CD4-positive, alpha-beta memory T cell (primary cell): ENCODE measurements around the gene PTHLH. TPM values are rescaled to one million over a fixed set of nuclear protein-coding genes. Genes with fewer than 3 reads are reported as not detected.
A peak's percentile ranks its signal among the peaks of the same experiment; 100 is the strongest.

Experiments used
- CTCF ChIA-PET: fragments of 350-600 bp; sonication (Branson Sonifier 250); formaldehyde crosslinking; loops from one replicate; lab custom pipeline; 2021; ENCODE audit warnings: inconsistent platforms; ENCODE audit not compliant: partially characterized antibody; lab: Charles Lee
- POLR2A ChIA-PET: fragments of 350-600 bp; sonication (Branson Sonifier 250); formaldehyde crosslinking; loops from one replicate; lab custom pipeline; 2021; ENCODE audit not compliant: partially characterized antibody; lab: Charles Lee
- DNase-seq, 5 donors: peaks; one replicate each; pipeline versions ENCODE4 v3.0.0 to v3.0.0-alpha.2; 2020 to 2022; ENCODE audit warnings: mixed read lengths in 1 of 5
- H3K27ac ChIP-seq: one replicate; pipeline ENCODE4 v1.7.0; 2013; ENCODE audit warnings: low read depth, low read length
- H3K27me3 ChIP-seq: 2 replicates; pipeline ENCODE4 v1.7.0; 2013; ENCODE audit warnings: mild to moderate bottlenecking, low read length, moderate library complexity; ENCODE audit not compliant: insufficient read depth
- H3K36me3 ChIP-seq: 2 replicates; pipeline ENCODE4 v1.7.0; 2013; ENCODE audit warnings: mild to moderate bottlenecking, low read length, moderate library complexity; ENCODE audit not compliant: insufficient read depth
- H3K4me1 ChIP-seq: 2 replicates; pipeline ENCODE4 v1.7.0; 2013; ENCODE audit warnings: mild to moderate bottlenecking, low read length, moderate library complexity; ENCODE audit not compliant: insufficient read depth
- H3K4me3 ChIP-seq, 2 donors: one replicate each; pipeline ENCODE4 v1.7.0; 2013; ENCODE audit warnings: low read length in 2 of 2, mild to moderate bottlenecking in 1 of 2
- H3K9me3 ChIP-seq, 2 donors: one replicate each; pipeline ENCODE4 v1.7.0; 2013; ENCODE audit warnings: low read length in 2 of 2, control low read depth in 1 of 2; ENCODE audit not compliant: control insufficient read depth in 1 of 2
- H3K27ac Mint-ChIP-seq, 7 donors: one replicate each; pipeline ENCODE4 v1.8.0; 2020 to 2021; ENCODE audit warnings: mixed read lengths in 7 of 7, mild to moderate bottlenecking in 6 of 7, inconsistent platforms in 3 of 7, moderate library complexity in 3 of 7
- H3K27me3 Mint-ChIP-seq, 2 donors: one replicate each; pipeline ENCODE4 v1.8.0; 2020 to 2021; ENCODE audit warnings: mixed read lengths in 2 of 2
- H3K36me3 Mint-ChIP-seq, 2 donors: one replicate each; pipeline ENCODE4 v1.8.0; 2020 to 2021; ENCODE audit warnings: mixed read lengths in 2 of 2, inconsistent platforms in 1 of 2, mild to moderate bottlenecking in 1 of 2
- H3K4me1 Mint-ChIP-seq, 4 donors: one replicate each; pipeline ENCODE4 v1.8.0; 2020 to 2021; ENCODE audit warnings: mixed read lengths in 4 of 4, mild to moderate bottlenecking in 1 of 4
- H3K4me3 Mint-ChIP-seq, 8 donors: one replicate each; pipeline ENCODE4 v1.8.0; 2020 to 2021; ENCODE audit warnings: mixed read lengths in 8 of 8, mild to moderate bottlenecking in 7 of 8, moderate library complexity in 6 of 8, inconsistent platforms in 3 of 8
- H3K9me3 Mint-ChIP-seq, 8 donors: one replicate each; pipeline ENCODE4 v1.8.0; 2020 to 2021; ENCODE audit warnings: mixed read lengths in 8 of 8, mild to moderate bottlenecking in 5 of 8, inconsistent platforms in 3 of 8, moderate library complexity in 1 of 8
- intact Hi-C: fragments of 100-400 bp; cut with micrococcal nuclease; formaldehyde crosslinking; loops from one replicate; pipeline ENCODE4 v1.15.1; 2023
- polyA plus RNA-seq, 2 donors: library from polyadenylated mRNA; unstranded; fragments of 300-500 nt; fragmentation: Illumina TruSeq; gene quantifications; one replicate each; pipeline ENCODE4 v1.2.3, GENCODE V29; 2021
- total RNA-seq, 2 experiments: library from RNA; stranded (reverse); gene quantifications; one replicate each; pipeline ENCODE4 v1.2.3, GENCODE V29; 2021

The PTHLH gene
- total and polyA plus RNA-seq, 4 experiments from 2014 or later, result not detected

DNA sequence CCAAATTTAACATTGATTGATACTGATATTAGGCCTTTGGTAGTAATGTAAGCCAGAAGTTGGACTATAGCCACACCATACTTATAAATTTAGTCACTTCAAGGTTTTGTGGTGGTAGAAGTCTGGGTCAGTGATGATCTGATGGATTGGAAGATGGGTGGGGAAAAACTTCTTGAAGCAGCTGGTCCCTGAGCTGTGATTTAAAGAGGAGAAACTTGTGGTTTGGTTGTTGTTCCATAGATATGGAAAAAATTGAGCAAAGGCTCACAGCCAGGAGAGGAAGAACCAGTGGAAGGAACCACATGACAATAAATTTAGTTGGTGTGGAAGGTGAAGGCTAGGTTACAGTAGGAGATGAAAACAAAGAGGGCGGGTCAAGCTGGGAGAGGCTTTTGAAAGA is 26.1 kb downstream of the PTHLH start:
- Mint-ChIP-seq H3K36me3 (no peaks in the 10 kb centered on the region), H3K4me1 (no peaks in the 10 kb centered on the region), H3K27ac (no peak overlapping the region), H3K4me3 (no peak overlapping the region), H3K27me3 (peaks cover 2 to 3% of the 10 kb centered on the region in 2 donors), H3K9me3 (no peaks in the 10 kb centered on the region)
- POLR2A ChIA-PET, result no interaction called here
- no peaks in the 10 kb centered on the region for H3K27me3 ChIP-seq
- CTCF ChIA-PET, result interaction anchor here (1.1 to 2.7 kb wide), 4 partner anchors 8 to 210 kb away, joined by 3 to 8 read pairs (median 6); no protein-coding TSS in a partner anchor
- no peaks in the 10 kb centered on the region for H3K36me3 ChIP-seq
- intact Hi-C loops, result no loop called here
- no peak for DNase-seq
- no peaks in the 10 kb centered on the region for H3K4me1 ChIP-seq
- no peak overlapping the region for H3K27ac ChIP-seq
- no peaks in the 10 kb centered on the region for H3K9me3 ChIP-seq
- H3K4me3 ChIP-seq, result no peak overlapping the region

GRCh38 chr12:27940756-27941402 is 31.7 kb downstream of the PTHLH start:
- Histone ChIP-seq H3K9me3 (no peaks in the 10 kb centered on the region), H3K27me3 (no peaks in the 10 kb centered on the region), H3K36me3 (no peaks in the 10 kb centered on the region), H3K27ac (no peak overlapping the region), H3K4me3 (no peak overlapping the region), H3K4me1 (no peaks in the 10 kb centered on the region)
- Mint-ChIP-seq H3K36me3 (no peaks in the 10 kb centered on the region), H3K4me3 (no peak overlapping the region), H3K4me1 (peaks cover 0 to 2% (median 0%) of the 10 kb centered on the region in 4 donors), H3K27me3 (peaks cover 3 to 4% of the 10 kb centered on the region in 2 donors), H3K27ac (no peak overlapping the region), H3K9me3 (no peaks in the 10 kb centered on the region)
- DNase-seq, result peak; percentile 54 to 64 (median 55)
- intact Hi-C loops, result loop anchor here (1.0 kb wide), 1 partner anchor 119 kb away; no protein-coding TSS in a partner anchor
- ChIA-PET CTCF (interaction anchor here (0.7 to 4.4 kb wide), 12 partner anchors 9 to 207 kb away, joined by 3 to 33 read pairs (median 4); no protein-coding TSS in a partner anchor), POLR2A (no interaction called here)

GRCh38 chr12:27940245-27940644 is 32.3 kb downstream of the PTHLH start:
- CTCF ChIA-PET, result interaction anchor here (0.7 to 4.4 kb wide), 10 partner anchors 9 to 207 kb away, joined by 3 to 33 read pairs (median 7); no protein-coding TSS in a partner anchor
- POLR2A ChIA-PET, result no interaction called here

DNA sequence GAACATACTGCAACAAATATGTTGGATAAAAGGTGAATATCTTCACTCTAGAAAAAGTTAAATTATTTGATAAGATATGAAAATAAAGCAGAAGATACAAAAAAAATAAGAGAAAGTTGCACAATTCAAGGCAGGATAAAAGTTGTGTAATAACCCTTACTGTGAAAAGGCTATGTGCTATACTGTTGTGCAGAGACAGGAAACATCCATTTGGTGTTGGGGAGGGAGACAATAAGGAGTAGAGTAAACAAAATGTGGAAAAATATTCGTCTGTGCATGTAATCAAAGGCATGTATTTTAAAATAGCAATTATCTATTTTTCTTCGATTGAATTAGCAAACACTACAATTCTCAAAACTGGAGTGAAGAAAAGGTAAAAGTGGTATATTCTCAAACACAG is 34.8 kb downstream of the PTHLH start:
- no peak for DNase-seq
- H3K36me3 ChIP-seq, result no peaks in the 10 kb centered on the region
- Mint-ChIP-seq H3K27ac (no peak overlapping the region), H3K9me3 (no peaks in the 10 kb centered on the region), H3K4me3 (no peak overlapping the region), H3K4me1 (peaks cover 0 to 2% (median 0%) of the 10 kb centered on the region in 4 donors), H3K27me3 (peaks cover 0 to 2% of the 10 kb centered on the region in 2 donors), H3K36me3 (no peaks in the 10 kb centered on the region)
- H3K27ac ChIP-seq, result no peak overlapping the region
- intact Hi-C loops, result no loop called here
- POLR2A ChIA-PET, result no interaction called here
- no peak overlapping the region for H3K4me3 ChIP-seq
- no peaks in the 10 kb centered on the region for H3K4me1 ChIP-seq
- H3K9me3 ChIP-seq, result no peaks in the 10 kb centered on the region
- no peaks in the 10 kb centered on the region for H3K27me3 ChIP-seq
- CTCF ChIA-PET, result interaction anchor here (1.8 kb wide), 1 partner anchor 9 kb away, joined by 4 read pairs; no protein-coding TSS in a partner anchor

More at GRCh38 chr12:27940245-27940644, 32.3 kb downstream of the PTHLH start:
- Mint-ChIP-seq H3K4me1 (peaks cover 0 to 2% (median 0%) of the 10 kb centered on the region in 4 donors), H3K9me3 (no peaks in the 10 kb centered on the region), H3K36me3 (no peaks in the 10 kb centered on the region), H3K27ac (peak overlapping the region in 1 of 7 donors; percentile 51), H3K27me3 (peaks cover 3 to 4% of the 10 kb centered on the region in 2 donors), H3K4me3 (no peak overlapping the region)
- no peak overlapping the region for H3K4me3 ChIP-seq
- no peaks in the 10 kb centered on the region for H3K36me3 ChIP-seq
- H3K4me1 ChIP-seq, result no peaks in the 10 kb centered on the region
- intact Hi-C loops, result loop anchor here (1.0 kb wide), 1 partner anchor 118 kb away; no protein-coding TSS in a partner anchor
- no peak for DNase-seq
- no peaks in the 10 kb centered on the region for H3K27me3 ChIP-seq
- H3K9me3 ChIP-seq, result no peaks in the 10 kb centered on the region
- no peak overlapping the region for H3K27ac ChIP-seq

GRCh38 chr12:27936196-27936595 is 36.3 kb downstream of the PTHLH start:
- H3K4me3 ChIP-seq, result no peak overlapping the region
- Mint-ChIP-seq H3K27ac (no peak overlapping the region), H3K4me3 (no peak overlapping the region), H3K36me3 (no peaks in the 10 kb centered on the region), H3K9me3 (no peaks in the 10 kb centered on the region), H3K4me1 (peaks cover 0 to 2% (median 0%) of the 10 kb centered on the region in 4 donors), H3K27me3 (peaks cover 0 to 3% of the 10 kb centered on the region in 2 donors)
- no peak for DNase-seq
- CTCF ChIA-PET, result interaction anchor here (0.9 to 2.2 kb wide), 4 partner anchors 8 to 203 kb away, joined by 3 to 8 read pairs (median 4); no protein-coding TSS in a partner anchor
- no peaks in the 10 kb centered on the region for H3K36me3 ChIP-seq
- no peaks in the 10 kb centered on the region for H3K9me3 ChIP-seq
- H3K27ac ChIP-seq, result no peak overlapping the region
- intact Hi-C loops, result no loop called here
- POLR2A ChIA-PET, result no interaction called here
- H3K4me1 ChIP-seq, result no peaks in the 10 kb centered on the region
- no peaks in the 10 kb centered on the region for H3K27me3 ChIP-seq

GRCh38 chr12:27934276-27934675 is 38.3 kb downstream of the PTHLH start:
- Mint-ChIP-seq H3K27ac (no peak overlapping the region), H3K4me3 (no peak overlapping the region), H3K4me1 (no peaks in the 10 kb centered on the region), H3K27me3 (peaks cover 2 to 3% of the 10 kb centered on the region in 2 donors), H3K36me3 (no peaks in the 10 kb centered on the region), H3K9me3 (no peaks in the 10 kb centered on the region)
- intact Hi-C loops, result no loop called here
- Histone ChIP-seq H3K27me3 (no peaks in the 10 kb centered on the region), H3K4me3 (no peak overlapping the region), H3K36me3 (no peaks in the 10 kb centered on the region), H3K9me3 (no peaks in the 10 kb centered on the region), H3K27ac (no peak overlapping the region), H3K4me1 (no peaks in the 10 kb centered on the region)
- no peak for DNase-seq
- POLR2A ChIA-PET, result no interaction called here
- CTCF ChIA-PET, result no interaction called here

DNA sequence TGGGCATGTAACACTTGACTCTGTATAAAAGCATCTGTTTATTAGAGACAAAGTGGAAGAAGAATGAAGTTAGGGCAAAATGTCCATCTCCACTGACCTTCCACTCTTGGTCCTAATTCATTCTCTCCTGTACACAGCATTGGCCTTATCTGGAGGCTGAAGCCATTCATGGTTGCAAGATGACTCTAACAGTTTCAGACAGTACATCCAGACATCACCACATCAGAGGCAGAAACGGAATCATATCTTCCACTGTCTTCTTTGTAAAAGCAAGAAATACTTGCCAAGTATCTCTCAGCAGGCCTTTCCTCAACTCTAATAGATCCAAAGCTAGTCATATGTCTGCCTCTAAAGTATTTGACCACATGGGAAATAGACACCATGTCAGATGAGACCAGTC is 41.1 kb downstream of the PTHLH start:
- H3K27ac ChIP-seq, result no peak overlapping the region
- Mint-ChIP-seq H3K27me3 (peaks cover 4 to 5% of the 10 kb centered on the region in 2 donors), H3K4me3 (no peak overlapping the region), H3K4me1 (no peaks in the 10 kb centered on the region), H3K9me3 (no peaks in the 10 kb centered on the region), H3K36me3 (no peaks in the 10 kb centered on the region), H3K27ac (no peak overlapping the region)
- ChIA-PET POLR2A (no interaction called here), CTCF (no interaction called here)
- no peaks in the 10 kb centered on the region for H3K27me3 ChIP-seq
- intact Hi-C loops, result no loop called here
- no peak overlapping the region for H3K4me3 ChIP-seq
- no peaks in the 10 kb centered on the region for H3K36me3 ChIP-seq
- DNase-seq, result no peak
- H3K4me1 ChIP-seq, result no peaks in the 10 kb centered on the region
- no peaks in the 10 kb centered on the region for H3K9me3 ChIP-seq
